ENCODE data around the gene RBM5. TPM values are rescaled to one million over a fixed set of nuclear protein-coding genes. Genes with fewer than 3 reads are reported as not detected.

Gene RBM5
- polyA plus RNA-seq, 1 donor (not counting 4 experiments of a cell fraction or from before 2014, with no cell fraction given), result 167 TPM

- H3K4me1 ChIP-seq (ENCODE audit: control insufficient read depth, extremely low read depth, insufficient read depth, low read length), result peaks cover 63% of the 10 kb centered on the region
- TF ChIP-seq EZH2 (IDR thresholded peaks at IDR 0.05; ENCODE audit: low read length) (no peak), CTCF (optimal IDR thresholded peaks at IDR 0.05 in 1 of 3, IDR thresholded peaks at IDR 0.05 in 1 of 3, conservative IDR thresholded peaks at IDR 0.05 in 1 of 3; ENCODE audit: extremely low read depth in 1 of 3, insufficient read depth in 2 of 3, low read length in 3 of 3) (no peak)
- H3K9me3 ChIP-seq (ENCODE audit: control insufficient read depth, low read depth, low read length), result no peaks in the 10 kb centered on the region
- peak overlapping the region; percentile 99 for H3K4me2 ChIP-seq (ENCODE audit: control insufficient read depth, extremely low read depth, insufficient read depth, low read depth, low read length)
- H4K20me1 ChIP-seq (ENCODE audit: control insufficient read depth, extremely low read depth, insufficient read depth, low read length), result no peaks in the 10 kb centered on the region
- FAIRE-seq (peak; percentile 99), DNase-seq (ENCODE audit: low read depth, low spot score) (peak; percentile 92)
- H3K27ac ChIP-seq (ENCODE audit: control insufficient read depth, insufficient read depth, low read length), result peak overlapping the region; percentile 77
- no peaks in the 10 kb centered on the region for H3K27me3 ChIP-seq (ENCODE audit: control insufficient read depth, extremely low read depth, insufficient read depth, low read length)
- H3K4me3 ChIP-seq (ENCODE audit: control insufficient read depth in 2 of 3, extremely low read depth in 1 of 3, insufficient read depth in 2 of 3, low read depth in 1 of 3, low read length in 3 of 3), result peak overlapping the region; percentile 85 to 91 (median 88)
- H2AFZ ChIP-seq (ENCODE audit: control insufficient read depth, low read length), result no peak overlapping the region
- dilution Hi-C loops (cut with MboI; ENCODE audit: extremely low pct_ligation_motif_present, low sequenced_read_pairs), result no loop called here
- H3K36me3 ChIP-seq (ENCODE audit: control insufficient read depth in 2 of 2, extremely low read depth in 1 of 2, insufficient read depth in 2 of 2, low read length in 2 of 2), result peaks cover 22 to 40% of the 10 kb centered on the region in 2 experiments
- peak overlapping the region; percentile 86 for H3K9ac ChIP-seq (ENCODE audit: control insufficient read depth, extremely low read depth, insufficient read depth, low read length)
- H3K9me1 ChIP-seq (ENCODE audit: control insufficient read depth, extremely low read depth, insufficient read depth, low read length), result peaks cover 13% of the 10 kb centered on the region
- H3K79me2 ChIP-seq (ENCODE audit: control insufficient read depth, insufficient read depth, low read length), result peaks cover 76% of the 10 kb centered on the region
Measured at GRCh38 chr3:50157827-50158529, 69.3 kb downstream of the RBM5 start.

- H3K9me1 ChIP-seq (ENCODE audit: control insufficient read depth, extremely low read depth, insufficient read depth, low read length), result peaks cover 13% of the 10 kb centered on the region
- DNase-seq (ENCODE audit: low read depth, low spot score) (no peak), FAIRE-seq (peak; percentile 17)
- H3K79me2 ChIP-seq (ENCODE audit: control insufficient read depth, insufficient read depth, low read length), result peaks cover 77% of the 10 kb centered on the region
- peak overlapping the region; percentile 67 for H3K9ac ChIP-seq (ENCODE audit: control insufficient read depth, extremely low read depth, insufficient read depth, low read length)
- peak overlapping the region; percentile 12 to 91 (median 85) for H3K4me3 ChIP-seq (ENCODE audit: control insufficient read depth in 2 of 3, extremely low read depth in 1 of 3, insufficient read depth in 2 of 3, low read depth in 1 of 3, low read length in 3 of 3)
- no peaks in the 10 kb centered on the region for H4K20me1 ChIP-seq (ENCODE audit: control insufficient read depth, extremely low read depth, insufficient read depth, low read length)
- no peaks in the 10 kb centered on the region for H3K27me3 ChIP-seq (ENCODE audit: control insufficient read depth, extremely low read depth, insufficient read depth, low read length)
- peak overlapping the region; percentile 77 for H3K27ac ChIP-seq (ENCODE audit: control insufficient read depth, insufficient read depth, low read length)
- H2AFZ ChIP-seq (ENCODE audit: control insufficient read depth, low read length), result no peak overlapping the region
- dilution Hi-C loops (cut with MboI; ENCODE audit: extremely low pct_ligation_motif_present, low sequenced_read_pairs), result no loop called here
- H3K36me3 ChIP-seq (ENCODE audit: control insufficient read depth in 2 of 2, extremely low read depth in 1 of 2, insufficient read depth in 2 of 2, low read length in 2 of 2), result peaks cover 23 to 47% of the 10 kb centered on the region in 2 experiments
- peak in 1 of 3 experiments; percentile 35 for TF ChIP-seq CTCF (optimal IDR thresholded peaks at IDR 0.05 in 1 of 3, IDR thresholded peaks at IDR 0.05 in 1 of 3, conservative IDR thresholded peaks at IDR 0.05 in 1 of 3; ENCODE audit: extremely low read depth in 1 of 3, insufficient read depth in 2 of 3, low read length in 3 of 3)
- TF ChIP-seq EZH2 (IDR thresholded peaks at IDR 0.05; ENCODE audit: low read length), result no peak
- peak overlapping the region; percentile 99 for H3K4me2 ChIP-seq (ENCODE audit: control insufficient read depth, extremely low read depth, insufficient read depth, low read depth, low read length)
- peaks cover 65% of the 10 kb centered on the region for H3K4me1 ChIP-seq (ENCODE audit: control insufficient read depth, extremely low read depth, insufficient read depth, low read length)
- no peaks in the 10 kb centered on the region for H3K9me3 ChIP-seq (ENCODE audit: control insufficient read depth, low read depth, low read length)
Measured at GRCh38 chr3:50158530-50159146, 69.9 kb downstream of the RBM5 start.

All from keratinocyte (primary cell).